ENCODE data around the gene HSD17B11.

DNA sequence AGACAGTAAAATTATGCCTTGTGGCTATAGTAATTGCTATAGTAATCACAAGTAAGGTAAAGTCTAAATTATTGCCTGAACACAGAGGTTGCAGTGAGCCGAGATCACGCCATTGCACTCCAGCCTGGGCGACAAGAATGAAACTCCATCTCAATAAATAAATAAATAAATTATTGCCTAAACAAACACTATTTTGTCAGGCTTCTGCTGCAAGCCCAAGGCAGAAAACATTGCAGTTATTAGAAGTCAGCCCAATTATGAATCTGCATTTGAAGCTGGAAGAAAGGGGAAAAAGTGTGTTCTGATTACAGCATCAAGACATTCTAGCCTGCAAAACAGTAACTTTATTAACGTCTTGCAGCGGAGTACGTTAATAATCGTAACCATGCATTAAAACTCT is 85.4 kb downstream of the HSD17B11 start:
- TF ChIP-seq, protein P1, sequence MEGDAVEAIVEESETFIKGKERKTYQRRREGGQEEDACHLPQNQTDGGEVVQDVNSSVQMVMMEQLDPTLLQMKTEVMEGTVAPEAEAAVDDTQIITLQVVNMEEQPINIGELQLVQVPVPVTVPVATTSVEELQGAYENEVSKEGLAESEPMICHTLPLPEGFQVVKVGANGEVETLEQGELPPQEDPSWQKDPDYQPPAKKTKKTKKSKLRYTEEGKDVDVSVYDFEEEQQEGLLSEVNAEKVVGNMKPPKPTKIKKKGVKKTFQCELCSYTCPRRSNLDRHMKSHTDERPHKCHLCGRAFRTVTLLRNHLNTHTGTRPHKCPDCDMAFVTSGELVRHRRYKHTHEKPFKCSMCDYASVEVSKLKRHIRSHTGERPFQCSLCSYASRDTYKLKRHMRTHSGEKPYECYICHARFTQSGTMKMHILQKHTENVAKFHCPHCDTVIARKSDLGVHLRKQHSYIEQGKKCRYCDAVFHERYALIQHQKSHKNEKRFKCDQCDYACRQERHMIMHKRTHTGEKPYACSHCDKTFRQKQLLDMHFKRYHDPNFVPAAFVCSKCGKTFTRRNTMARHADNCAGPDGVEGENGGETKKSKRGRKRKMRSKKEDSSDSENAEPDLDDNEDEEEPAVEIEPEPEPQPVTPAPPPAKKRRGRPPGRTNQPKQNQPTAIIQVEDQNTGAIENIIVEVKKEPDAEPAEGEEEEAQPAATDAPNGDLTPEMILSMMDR (IDR thresholded peaks at IDR 0.05) = no peak
- TF ChIP-seq POLR2A (IDR thresholded peaks at IDR 0.05) = no peak
